Glomerular endothelial cell (primary cell): Measurements from ENCODE around the gene ST3GAL6. TPM values are rescaled to one million over a fixed set of nuclear protein-coding genes. Genes with fewer than 3 reads are reported as not detected.

Source experiments
- DNase-seq: peaks from one replicate; pipeline ENCODE4 v3.0.0-alpha.2; 2011; ENCODE audit warnings: low read depth, low spot score; ENCODE audit errors: extremely low read depth
- total RNA-seq: library from RNA; depleted of rRNA; stranded (reverse); fragments of >200 nt; gene quantifications from 2 replicates; pipeline ENCODE4 v1.2.3, GENCODE V29; 2015

ST3GAL6 gene
- total RNA-seq, 1 donor from 2014 or later: 13.2 TPM

DNA sequence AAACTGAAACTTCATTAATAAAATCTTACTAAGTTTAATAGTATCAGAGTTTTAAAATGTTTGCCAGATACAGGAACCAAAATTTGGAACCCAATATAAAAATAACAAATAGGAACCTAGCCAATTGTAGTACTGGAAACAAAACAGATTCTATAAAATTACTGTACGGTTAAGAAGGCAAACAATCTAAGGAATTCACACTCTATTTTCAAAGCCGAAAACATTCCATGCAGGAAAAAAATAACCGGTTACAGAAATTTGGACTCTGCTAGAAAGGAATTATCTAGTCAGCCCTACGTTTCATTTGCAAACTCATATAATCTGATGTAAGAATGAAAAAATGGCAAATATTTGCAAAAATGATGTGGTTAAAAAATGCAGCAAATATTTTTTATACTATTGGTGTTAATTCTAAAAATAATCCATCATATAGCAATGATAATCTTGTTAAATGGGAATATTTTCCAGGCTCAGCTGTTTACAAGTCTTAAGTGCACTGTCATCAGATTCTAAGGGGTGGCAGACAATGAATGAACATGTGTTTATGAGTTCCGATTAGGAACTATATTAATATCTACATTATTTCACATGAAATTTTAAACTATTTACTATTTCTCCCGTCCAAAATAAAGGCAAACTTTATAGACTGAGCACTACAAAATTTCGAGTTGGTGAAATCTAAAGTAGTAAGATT is 80.3 kb downstream of the ST3GAL6 start:
- DNase-seq: no peak

Other genes starting within 250 kb of the ST3GAL6 start
- gene CLDND1, start 240.4 kb upstream of the ST3GAL6 start, total RNA-seq: 112 and 118 TPM in 2 replicates
- not detected in 2 replicates for gene GPR15, start 231.4 kb upstream of the ST3GAL6 start, total RNA-seq
- gene CPOX, start 169.7 kb upstream of the ST3GAL6 start, total RNA-seq: 27.2 and 29.6 TPM in 2 replicates
- gene DCBLD2, start 138.4 kb downstream of the ST3GAL6 start, total RNA-seq: 175 and 193 TPM in 2 replicates